B cell (primary cell): Measurements from ENCODE around the gene MUC21.

Experiments
- EZH2 ChIP-seq: IDR thresholded peaks from 2 replicates; pipeline ENCODE4 v1.6.1; 2012; ENCODE audit warnings: borderline replicate concordance, low read depth, mild to moderate bottlenecking, moderate library complexity, low read length; ENCODE audit not compliant: insufficient read depth, poor library complexity, severe bottlenecking
- TF ChIP-seq, protein P1 (sequence below): fragments of 200-600 bp; IDR thresholded peaks from one replicate; pipeline ENCODE4 v1.8.0; 2022; ENCODE audit warnings: antibody characterized with exemption, mild to moderate bottlenecking

DNA sequence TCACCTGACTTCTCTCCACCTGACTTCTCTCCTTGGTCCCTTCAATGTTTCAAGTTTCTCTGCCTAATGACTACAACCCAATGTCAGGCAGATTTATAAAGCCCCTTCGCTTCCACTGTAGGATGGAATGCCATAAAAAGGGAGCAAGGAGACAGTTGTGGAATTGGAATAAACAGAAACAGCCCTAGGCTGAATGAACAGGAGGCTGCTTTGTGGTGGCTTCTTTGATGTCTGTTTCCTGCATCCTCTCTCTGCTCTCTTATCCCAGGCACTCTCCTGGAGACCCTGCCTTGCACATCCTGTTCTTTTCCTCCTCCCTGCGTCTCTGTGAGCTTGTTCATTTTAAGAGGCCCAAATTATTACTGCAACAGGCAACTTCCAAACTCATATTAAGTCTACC lies 25.8 kb upstream of the MUC21 start:
- TF ChIP-seq, protein P1, sequence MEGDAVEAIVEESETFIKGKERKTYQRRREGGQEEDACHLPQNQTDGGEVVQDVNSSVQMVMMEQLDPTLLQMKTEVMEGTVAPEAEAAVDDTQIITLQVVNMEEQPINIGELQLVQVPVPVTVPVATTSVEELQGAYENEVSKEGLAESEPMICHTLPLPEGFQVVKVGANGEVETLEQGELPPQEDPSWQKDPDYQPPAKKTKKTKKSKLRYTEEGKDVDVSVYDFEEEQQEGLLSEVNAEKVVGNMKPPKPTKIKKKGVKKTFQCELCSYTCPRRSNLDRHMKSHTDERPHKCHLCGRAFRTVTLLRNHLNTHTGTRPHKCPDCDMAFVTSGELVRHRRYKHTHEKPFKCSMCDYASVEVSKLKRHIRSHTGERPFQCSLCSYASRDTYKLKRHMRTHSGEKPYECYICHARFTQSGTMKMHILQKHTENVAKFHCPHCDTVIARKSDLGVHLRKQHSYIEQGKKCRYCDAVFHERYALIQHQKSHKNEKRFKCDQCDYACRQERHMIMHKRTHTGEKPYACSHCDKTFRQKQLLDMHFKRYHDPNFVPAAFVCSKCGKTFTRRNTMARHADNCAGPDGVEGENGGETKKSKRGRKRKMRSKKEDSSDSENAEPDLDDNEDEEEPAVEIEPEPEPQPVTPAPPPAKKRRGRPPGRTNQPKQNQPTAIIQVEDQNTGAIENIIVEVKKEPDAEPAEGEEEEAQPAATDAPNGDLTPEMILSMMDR = no peak
- TF ChIP-seq EZH2 = no peak
